KOPT-K1 (cell line): Measurements from ENCODE around the gene GSTCD.
"Not testable (repeated sequence)": the region's sequence is repeated elsewhere in the genome, so short reads cannot be mapped to it uniquely, and the experiment has no call there.

ENCODE experiments used
- H3K27ac ChIP-seq: fragments of 200-600 bp; sonication (generic); 2 replicates; pipeline ENCODE4 v1.5.1; 2016; ENCODE audit warnings: antibody characterized with exemption, mild to moderate bottlenecking, low read depth, low read length; ENCODE audit not compliant: poor library complexity, severe bottlenecking
- H3K36me3 ChIP-seq: fragments of 200-600 bp; sonication (generic); 2 replicates; pipeline ENCODE4 v1.5.1; 2017; ENCODE audit warnings: antibody characterized with exemption, mild to moderate bottlenecking, low read length, moderate library complexity; ENCODE audit not compliant: insufficient read depth
- H3K9me3 ChIP-seq: fragments of 200-600 bp; sonication (generic); 2 replicates; pipeline ENCODE4 v1.5.1; 2017; ENCODE audit warnings: antibody characterized with exemption, low read length, mild to moderate bottlenecking; ENCODE audit not compliant: insufficient read depth, poor library complexity, severe bottlenecking

The GSTCD gene

GRCh38 chr4:105808750-105809041 lies 100.1 kb downstream of the GSTCD start:
- Histone ChIP-seq H3K9me3 (no peaks in the 10 kb centered on the region), H3K36me3 (no peaks in the 10 kb centered on the region), H3K27ac (no peak overlapping the region)

DNA sequence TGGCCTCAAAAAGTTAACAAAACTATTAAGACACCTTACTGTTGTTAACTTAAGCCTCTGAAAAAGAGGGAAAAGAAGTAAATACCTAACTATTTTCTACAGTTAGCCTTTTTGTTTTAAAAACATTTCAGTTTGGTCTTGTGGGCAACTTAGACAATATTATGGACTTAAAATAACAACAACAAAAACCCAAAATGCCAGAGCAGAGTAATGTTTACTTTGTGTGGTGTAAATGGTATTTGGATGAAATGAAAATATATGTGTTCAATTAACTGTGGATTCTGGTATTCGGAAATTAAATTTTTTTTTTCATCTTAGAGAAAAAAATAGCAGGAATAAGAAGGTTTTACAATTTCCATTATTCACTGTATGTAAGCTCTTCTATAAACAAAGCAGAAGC lies 107.1 kb downstream of the GSTCD start:
- no peak overlapping the region for H3K27ac ChIP-seq
- H3K9me3 ChIP-seq: no peaks in the 10 kb centered on the region
- H3K36me3 ChIP-seq: no peaks in the 10 kb centered on the region

GRCh38 chr4:105822061-105822460 lies 113.5 kb downstream of the GSTCD start:
- no peaks in the 10 kb centered on the region for H3K9me3 ChIP-seq
- H3K36me3 ChIP-seq: peaks cover 8% of the 10 kb centered on the region
- no peak overlapping the region for H3K27ac ChIP-seq

GRCh38 chr4:105828074-105828473 lies 119.5 kb downstream of the GSTCD start:
- Histone ChIP-seq H3K27ac (no peak overlapping the region), H3K9me3 (peaks cover 8% of the 10 kb centered on the region), H3K36me3 (peaks cover 8% of the 10 kb centered on the region; the same call in 1 of the 2 replicates)

DNA sequence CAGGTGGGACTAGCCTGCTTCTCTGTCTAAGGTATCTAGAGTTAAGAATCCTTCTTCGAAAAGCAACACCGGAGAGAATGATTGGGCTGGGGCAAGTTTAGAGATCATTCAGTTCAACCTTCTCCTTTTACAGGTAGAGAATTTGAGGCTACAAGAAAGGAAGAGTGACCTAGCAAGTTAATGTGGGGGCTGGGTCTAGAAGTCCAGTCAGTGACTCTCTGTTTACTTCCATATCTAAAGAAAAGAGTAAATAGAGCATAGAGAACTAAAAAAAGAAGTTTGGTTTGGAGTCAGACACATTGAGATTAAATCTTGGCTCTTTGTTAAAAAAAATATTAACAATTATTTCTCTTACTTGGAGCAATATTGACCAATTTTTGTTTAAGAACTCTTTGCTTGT lies 122.6 kb downstream of the GSTCD start:
- Histone ChIP-seq H3K36me3 (peaks cover 13% of the 10 kb centered on the region), H3K9me3 (peaks cover 19% of the 10 kb centered on the region), H3K27ac (no peak overlapping the region)

DNA sequence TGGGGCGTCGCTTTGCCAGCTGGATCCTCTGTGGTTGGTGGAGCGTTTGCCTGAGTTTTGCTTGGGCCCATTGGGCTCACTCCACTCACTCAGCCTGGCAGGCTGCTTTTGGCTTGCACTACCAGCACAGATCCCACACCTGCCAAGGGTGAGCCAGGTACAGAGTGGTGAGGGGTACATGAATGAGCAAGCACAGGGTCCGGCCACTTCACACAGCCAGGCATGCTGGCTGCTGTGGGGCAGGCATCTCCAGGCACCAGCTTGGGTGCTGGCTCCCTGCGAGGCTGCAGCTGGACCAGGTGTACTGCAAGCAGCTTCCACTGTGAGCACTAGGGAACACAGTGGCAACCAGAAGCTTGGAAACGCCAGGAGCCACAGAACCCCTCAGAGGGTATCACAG lies 126.6 kb downstream of the GSTCD start:
- peaks cover 16% of the 10 kb centered on the region for H3K9me3 ChIP-seq
- H3K27ac ChIP-seq: no peak overlapping the region
- peaks cover 21% of the 10 kb centered on the region for H3K36me3 ChIP-seq

- Histone ChIP-seq H3K36me3 (peaks cover 21% of the 10 kb centered on the region), H3K9me3 (peaks cover 16% of the 10 kb centered on the region), H3K27ac (no peak overlapping the region)
Measured at GRCh38 chr4:105836537-105836936, 128.0 kb downstream of the GSTCD start.

DNA sequence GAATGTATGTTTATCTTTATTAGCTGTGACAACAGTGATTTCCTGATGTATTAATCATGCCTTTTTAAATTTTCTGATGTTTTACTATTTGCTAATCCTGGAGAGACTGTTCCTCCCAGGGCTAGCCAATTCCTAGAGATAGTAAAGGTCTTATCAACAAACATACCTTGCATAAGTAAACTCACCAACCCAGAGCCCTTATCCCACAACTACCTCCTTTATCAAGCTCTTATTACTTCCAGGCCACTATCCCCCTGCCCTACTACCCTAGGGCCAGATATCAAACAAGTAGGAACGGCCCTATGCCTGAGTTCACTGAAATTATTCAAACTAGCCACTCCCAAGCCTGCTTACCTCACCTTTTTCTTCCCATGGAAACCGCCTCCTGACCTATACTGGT lies 128.5 kb downstream of the GSTCD start:
- no peak overlapping the region for H3K27ac ChIP-seq
- H3K36me3 ChIP-seq: peaks cover 21% of the 10 kb centered on the region
- H3K9me3 ChIP-seq: peaks cover 16% of the 10 kb centered on the region

- Histone ChIP-seq H3K9me3 (peaks cover 16% of the 10 kb centered on the region), H3K27ac (no peak overlapping the region), H3K36me3 (peaks cover 26% of the 10 kb centered on the region)
Measured at GRCh38 chr4:105838082-105838481, 129.5 kb downstream of the GSTCD start.

DNA sequence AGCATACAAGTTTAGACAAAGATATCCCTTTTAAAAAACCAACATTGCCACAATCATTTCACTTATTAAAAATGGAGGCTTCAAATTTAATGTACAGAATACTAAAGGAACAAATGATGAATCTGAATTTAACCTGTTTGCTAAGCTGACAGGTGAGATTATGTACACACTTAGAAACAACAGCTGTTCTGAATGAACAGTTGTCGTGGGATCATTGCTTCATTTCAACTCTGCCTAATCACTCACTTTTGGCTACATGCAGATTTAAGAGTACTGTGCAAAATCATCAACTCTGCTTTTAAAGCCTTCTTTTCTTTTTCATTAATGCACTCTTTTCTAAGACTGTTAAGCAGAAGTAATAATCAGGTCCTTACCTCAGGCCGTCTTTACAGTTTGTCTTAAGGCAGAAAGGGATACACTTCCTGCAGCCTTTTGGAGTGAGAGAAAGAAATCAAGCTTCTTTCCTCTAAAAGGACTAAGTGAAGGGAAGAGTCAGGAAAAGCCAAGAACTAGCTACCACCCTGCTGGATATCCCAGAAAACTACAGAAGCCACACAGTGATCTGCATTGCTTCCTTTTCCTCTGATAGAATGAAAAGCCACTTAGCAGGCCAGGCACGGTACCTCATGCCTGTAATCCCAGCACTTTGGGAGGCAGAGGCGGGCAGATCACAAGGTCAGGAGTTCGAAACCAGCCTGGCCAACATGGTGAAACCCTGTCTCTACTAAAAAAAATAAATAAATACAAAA lies 132.0 kb downstream of the GSTCD start:
- Histone ChIP-seq H3K9me3 (peaks cover 10% of the 10 kb centered on the region), H3K27ac (no peak overlapping the region), H3K36me3 (peaks cover 26% of the 10 kb centered on the region)

DNA sequence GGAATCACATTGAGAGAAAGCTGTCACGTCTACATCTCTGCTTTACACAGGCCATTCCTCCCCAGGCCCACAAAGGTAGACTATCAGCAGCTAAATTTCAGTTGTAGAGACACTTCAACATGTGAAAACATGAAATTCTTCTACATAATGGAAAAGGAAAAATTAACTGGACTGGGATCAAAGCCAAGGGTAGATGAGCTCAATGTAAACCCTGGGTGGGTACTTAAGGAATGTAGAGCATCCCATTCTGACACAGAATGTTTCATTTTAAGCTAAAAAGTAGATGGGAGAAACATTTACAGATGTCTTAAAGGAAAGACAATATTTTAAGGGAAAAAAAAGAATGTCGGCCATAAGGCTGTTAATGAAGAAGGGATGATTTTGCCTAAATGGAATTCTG lies 135.4 kb downstream of the GSTCD start:
- Histone ChIP-seq H3K27ac (no peak overlapping the region), H3K9me3 (no peaks in the 10 kb centered on the region), H3K36me3 (peaks cover 12% of the 10 kb centered on the region)

GRCh38 chr4:105845559-105845958 lies 137.0 kb downstream of the GSTCD start:
- Histone ChIP-seq H3K9me3 (no peaks in the 10 kb centered on the region), H3K27ac (no peak overlapping the region), H3K36me3 (peaks cover 12% of the 10 kb centered on the region)

DNA sequence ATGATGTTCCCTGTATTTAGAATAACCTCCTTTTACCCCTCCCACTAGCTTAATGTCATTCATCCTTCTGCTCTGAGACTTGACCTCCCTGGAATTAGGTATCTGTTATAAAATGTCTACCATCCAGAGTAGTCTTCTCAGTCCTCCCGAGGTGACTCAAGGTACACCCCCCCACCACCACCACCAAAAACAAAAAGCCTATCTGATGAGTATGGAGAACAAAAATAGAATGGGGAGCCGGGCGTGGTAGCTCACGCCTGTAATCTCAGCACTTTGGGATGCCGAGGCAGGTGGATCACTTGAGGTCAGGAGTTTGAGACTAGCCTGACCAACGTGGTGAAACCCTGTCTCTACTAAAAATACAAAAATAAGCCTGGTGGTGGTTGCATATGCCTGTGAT lies 139.8 kb downstream of the GSTCD start:
- not testable (repeated sequence) for H3K27ac ChIP-seq, H3K9me3 ChIP-seq, H3K36me3 ChIP-seq

- H3K9me3 ChIP-seq: no peaks in the 10 kb centered on the region
- no peak overlapping the region for H3K27ac ChIP-seq
- H3K36me3 ChIP-seq: no peaks in the 10 kb centered on the region
Measured at GRCh38 chr4:105851196-105851595, 142.6 kb downstream of the GSTCD start.

GRCh38 chr4:105852230-105852629 lies 143.6 kb downstream of the GSTCD start:
- H3K27ac ChIP-seq, H3K36me3 ChIP-seq, H3K9me3 ChIP-seq: not testable (repeated sequence)

DNA sequence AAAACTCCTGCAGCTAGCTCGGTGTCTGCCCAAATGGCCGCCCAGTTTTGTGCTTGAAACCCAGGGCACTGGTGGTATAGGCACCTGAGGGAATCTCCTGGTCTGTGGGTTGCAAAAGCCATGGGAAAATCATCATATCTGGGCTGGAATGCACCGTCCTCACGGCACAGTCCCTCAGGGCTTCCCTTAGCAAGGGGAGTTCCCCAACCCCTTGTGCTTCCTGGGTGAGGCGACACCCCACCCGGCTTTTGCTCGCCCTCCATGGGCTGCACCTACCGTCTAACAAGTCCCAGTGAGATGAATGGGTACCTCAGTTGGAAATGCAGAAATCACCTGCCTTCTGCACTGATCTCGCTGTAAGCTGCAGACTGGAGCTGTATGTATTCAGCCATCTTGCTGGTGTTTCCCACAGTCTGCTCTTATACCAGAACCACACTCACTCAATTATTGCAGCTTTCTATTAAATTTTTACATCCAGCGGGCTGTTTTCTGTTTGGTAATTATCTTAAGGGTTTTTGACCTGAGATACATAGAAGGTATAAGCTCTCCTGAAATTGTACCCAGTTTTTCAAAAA lies 150.0 kb downstream of the GSTCD start:
- H3K9me3 ChIP-seq: no peaks in the 10 kb centered on the region
- H3K36me3 ChIP-seq: no peaks in the 10 kb centered on the region
- no peak overlapping the region for H3K27ac ChIP-seq
